ENCODE results near the gene TRIM2. TPM values are rescaled to one million over a fixed set of nuclear protein-coding genes. Genes with fewer than 3 reads are reported as not detected.

TRIM2 gene
- total and polyA plus RNA-seq, 2 of the 8 experiments (the other 6 are each of a cell fraction or from before 2014, with no cell fraction given): 34.0 to 59.8 TPM

DNA sequence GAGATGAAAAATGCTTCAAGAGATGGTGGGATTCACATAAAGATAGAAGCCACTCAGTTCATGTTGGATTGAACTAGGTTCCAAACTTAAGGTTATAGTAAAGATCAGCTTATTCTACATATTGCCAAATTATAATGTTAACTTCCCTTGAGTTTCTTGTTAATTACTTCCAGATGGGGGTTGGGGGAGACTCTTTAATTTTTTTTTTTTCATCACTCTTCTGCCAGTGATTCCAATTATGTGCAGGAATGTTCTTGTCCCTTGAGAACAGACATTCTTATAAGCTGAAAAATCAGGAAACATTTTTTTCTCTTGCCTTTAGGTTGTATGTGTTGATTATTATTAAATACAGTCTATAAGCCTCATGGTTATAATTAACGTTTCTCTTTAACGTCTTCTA lies 170.2 kb downstream of the TRIM2 start:
- CTCF ChIA-PET (ENCODE audit: partially characterized antibody): interaction anchor here (0.8 to 2.5 kb wide), 4 partner anchors 10 to 253 kb away, joined by 4 to 8 read pairs (median 4); no protein-coding TSS in a partner anchor
- Histone ChIP-seq H3K9me3 (ENCODE audit: insufficient read depth in 2 of 2, low read depth in 1 of 2, low read length in 1 of 2) (no peaks in the 10 kb centered on the region; a peak in 1 of 4 replicates), H2BK5ac (ENCODE audit: low read depth, low read length) (no peak overlapping the region), H4K8ac (ENCODE audit: extremely low read depth, insufficient read depth, low read length) (no peak overlapping the region), H4K5ac (ENCODE audit: insufficient read length, low read depth, low read length) (no peak overlapping the region), H2BK120ac (replicated peaks; ENCODE audit: low read depth, low read length) (no peak overlapping the region), H3K23me2 (ENCODE audit: low read depth, low read length) (0 out of 2 replicates have a peak, but pooled peaks cover 2% of the 10 kb centered on the region), H2BK15ac (ENCODE audit: low read length) (no peak overlapping the region), H2AFZ (ENCODE audit: low read length) (no peak overlapping the region), H3K4me1 (replicated peaks in 1 of 4; ENCODE audit: control insufficient read depth in 3 of 4, insufficient read depth in 4 of 4, low read length in 3 of 4) (no peaks in the 10 kb centered on the region), H4K91ac (replicated peaks; ENCODE audit: insufficient read length, low read length) (no peak overlapping the region), H3K14ac (ENCODE audit: insufficient read length) (no peak overlapping the region), H3K79me1 (ENCODE audit: low read depth, low read length) (no peaks in the 10 kb centered on the region), H3K23ac (ENCODE audit: insufficient read length) (no peak overlapping the region), H2AK5ac (ENCODE audit: low read depth, low read length) (no peak overlapping the region), H3K18ac (ENCODE audit: extremely low read depth, low read length) (no peak overlapping the region), H3K27me3 (replicated peaks in 1 of 4; ENCODE audit: control insufficient read depth in 3 of 4, extremely low read depth in 1 of 4, insufficient read depth in 3 of 4, low read length in 3 of 4) (peaks cover 0 to 2% (median 0%) of the 10 kb centered on the region in 4 experiments; a peak in 1 of 7 replicates), H3K4me2 (ENCODE audit: insufficient read depth in 1 of 2, low read depth in 2 of 2, low read length in 2 of 2) (no peak overlapping the region), H3K27ac (ENCODE audit: low read depth, low read length) (no peak overlapping the region), H3K56ac (replicated peaks; ENCODE audit: insufficient read length, low read depth, low read length) (no peak overlapping the region), H3K79me2 (ENCODE audit: control insufficient read depth in 1 of 2, insufficient read depth in 2 of 2, low read length in 2 of 2) (no peaks in the 10 kb centered on the region), H3K4me3 (ENCODE audit: extremely low read depth in 1 of 4, insufficient read depth in 2 of 4, low read depth in 3 of 4, low read length in 4 of 4) (no peak overlapping the region), H3K36me3 (ENCODE audit: control insufficient read depth in 2 of 4, insufficient read depth in 4 of 4, low read length in 3 of 4) (peaks cover 0 to 27% (median 8%) of the 10 kb centered on the region in 4 experiments; a peak in 6 of 8 replicates), H2BK12ac (ENCODE audit: low read depth, low read length) (no peak overlapping the region), H2BK20ac (ENCODE audit: low read length) (no peak overlapping the region), H3K9ac (replicated peaks in 1 of 4; ENCODE audit: extremely low read depth in 1 of 4, low read depth in 3 of 4, low read length in 3 of 4) (no peak overlapping the region), H4K20me1 (replicated peaks in 1 of 2; ENCODE audit: control insufficient read depth in 1 of 2, insufficient read depth in 2 of 2, low read length in 2 of 2) (no peaks in the 10 kb centered on the region), H3K4ac (replicated peaks; ENCODE audit: insufficient read length, low read depth, low read length) (no peak overlapping the region)
- 86% methylated on average over 2 of the region's 2 CpGs; no CpG with 5 or more reads in 1 of the 2 experiments for WGBS, 2 experiments (ENCODE audit: extremely low coverage in 1 of 2, insufficient coverage in 1 of 2, insufficient read length in 1 of 2, insufficient replicate concordance in 2 of 2, low coverage in 1 of 2, low lambda C conversion rate in 2 of 2, missing lambda C conversion rate in 1 of 2)
- POLR2A ChIA-PET (ENCODE audit: partially characterized antibody): interaction anchor here (0.5 to 1.6 kb wide), 2 partner anchors 16 to 118 kb away, joined by 3 to 4 read pairs; no protein-coding TSS in a partner anchor
- DNase-seq (ENCODE audit: low read depth in 1 of 2, low spot score in 2 of 2) (no peak), FAIRE-seq (no peak)
- TF ChIP-seq NANOG (IDR thresholded peaks at IDR 0.05; ENCODE audit: insufficient read depth, low read depth, low read length, poor library complexity, severe bottlenecking) (no peak), YY1 (IDR thresholded peaks at IDR 0.05; ENCODE audit: low read depth, low read length) (no peak), POLR2A (IDR thresholded peaks at IDR 0.05; ENCODE audit: control extremely low read depth in 1 of 2, low read depth in 2 of 2, low read length in 2 of 2) (no peak), FOSL1 (IDR thresholded peaks at IDR 0.05; ENCODE audit: insufficient read depth, low read depth, low read length) (no peak), SP1 (IDR thresholded peaks at IDR 0.05; ENCODE audit: low read depth, low read length) (no peak), TEAD4 (IDR thresholded peaks at IDR 0.05; ENCODE audit: low read depth, low read length) (no peak), CTBP2 (IDR thresholded peaks at IDR 0.05; ENCODE audit: borderline replicate concordance, insufficient read depth, insufficient read length, low read length) (no peak), HDAC6 (IDR thresholded peaks at IDR 0.05; ENCODE audit: low read depth, low read length) (no peak), HDAC2 (IDR thresholded peaks at IDR 0.05; ENCODE audit: borderline replicate concordance in 1 of 2, low read depth in 2 of 2, low read length in 2 of 2) (no peak), RBBP5 (IDR thresholded peaks at IDR 0.05; ENCODE audit: borderline replicate concordance, low read depth, low read length) (no peak), ZNF274 (IDR thresholded peaks at IDR 0.05; ENCODE audit: borderline replicate concordance, extremely low read depth, low read length) (no peak)
- TF ChIP-seq, protein P1, sequence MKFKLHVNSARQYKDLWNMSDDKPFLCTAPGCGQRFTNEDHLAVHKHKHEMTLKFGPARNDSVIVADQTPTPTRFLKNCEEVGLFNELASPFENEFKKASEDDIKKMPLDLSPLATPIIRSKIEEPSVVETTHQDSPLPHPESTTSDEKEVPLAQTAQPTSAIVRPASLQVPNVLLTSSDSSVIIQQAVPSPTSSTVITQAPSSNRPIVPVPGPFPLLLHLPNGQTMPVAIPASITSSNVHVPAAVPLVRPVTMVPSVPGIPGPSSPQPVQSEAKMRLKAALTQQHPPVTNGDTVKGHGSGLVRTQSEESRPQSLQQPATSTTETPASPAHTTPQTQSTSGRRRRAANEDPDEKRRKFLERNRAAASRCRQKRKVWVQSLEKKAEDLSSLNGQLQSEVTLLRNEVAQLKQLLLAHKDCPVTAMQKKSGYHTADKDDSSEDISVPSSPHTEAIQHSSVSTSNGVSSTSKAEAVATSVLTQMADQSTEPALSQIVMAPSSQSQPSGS (IDR thresholded peaks at IDR 0.05; ENCODE audit: low read length): no peak
